ENCODE data around the gene HAPSTR1.

The HAPSTR1 gene

DNA sequence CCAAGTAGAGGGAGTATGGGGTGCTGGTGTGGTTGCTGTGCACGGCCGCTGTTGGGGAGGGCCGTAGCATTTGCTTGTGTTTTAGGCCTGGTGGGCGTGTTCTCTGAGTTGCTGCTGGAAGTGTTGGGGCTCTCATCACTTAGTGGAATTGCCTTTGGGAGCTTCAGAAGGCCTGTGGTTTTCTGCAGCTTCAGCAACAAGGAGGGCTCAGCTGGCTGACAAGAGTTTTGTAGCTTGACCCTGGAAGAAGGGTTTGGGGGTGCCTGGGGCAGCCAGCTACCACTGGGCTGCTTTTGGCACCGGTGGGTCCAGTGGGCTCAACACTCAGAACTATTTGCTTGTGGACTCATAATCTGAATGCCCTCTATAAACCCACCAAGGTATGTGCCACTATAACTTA is 30.9 kb downstream of the HAPSTR1 start:
- no peak for DNase-seq (ENCODE audit: low read depth in 2 of 2)

DNA sequence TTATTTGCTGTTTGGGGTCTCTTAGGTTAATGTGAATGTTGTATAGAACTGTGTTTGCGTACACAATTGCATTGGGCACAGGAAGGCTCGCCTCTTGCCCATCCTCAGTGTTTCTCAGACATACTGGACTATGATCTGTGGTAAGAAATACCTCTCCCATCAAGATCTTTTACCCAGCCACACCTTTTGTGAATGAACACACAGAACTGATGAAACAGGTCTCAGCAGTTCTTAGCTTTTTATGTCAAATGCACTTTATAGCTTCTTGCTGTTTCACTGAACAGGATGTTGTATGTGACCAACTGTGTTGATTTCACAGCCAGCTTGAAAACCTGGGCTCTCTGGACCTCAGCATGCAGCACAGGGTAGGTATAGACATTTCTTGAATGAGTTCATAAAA is 31.5 kb downstream of the HAPSTR1 start:
- DNase-seq (ENCODE audit: low read depth in 2 of 2): no peak

DNA sequence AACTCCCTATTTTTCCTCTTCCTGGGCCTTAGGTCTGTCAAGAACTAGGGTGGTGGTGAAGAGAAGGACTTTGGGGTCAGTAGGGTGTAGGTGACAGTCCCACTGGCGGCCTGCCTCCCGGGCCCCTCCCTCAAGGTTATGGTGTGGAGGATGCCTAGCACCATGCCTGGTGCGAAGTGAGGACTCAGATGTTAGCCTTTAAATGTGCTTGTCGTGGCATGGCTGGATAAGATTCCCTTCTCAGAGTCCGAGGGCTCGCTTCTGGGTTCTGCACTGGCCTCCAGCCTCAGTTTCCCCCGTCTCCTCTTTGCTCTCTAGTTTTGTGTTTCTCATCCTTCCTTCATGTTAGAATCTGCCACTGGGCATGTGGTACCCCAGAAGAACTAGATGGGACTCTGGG is 32.0 kb downstream of the HAPSTR1 start:
- no peak for DNase-seq (ENCODE audit: low read depth in 2 of 2)

DNA sequence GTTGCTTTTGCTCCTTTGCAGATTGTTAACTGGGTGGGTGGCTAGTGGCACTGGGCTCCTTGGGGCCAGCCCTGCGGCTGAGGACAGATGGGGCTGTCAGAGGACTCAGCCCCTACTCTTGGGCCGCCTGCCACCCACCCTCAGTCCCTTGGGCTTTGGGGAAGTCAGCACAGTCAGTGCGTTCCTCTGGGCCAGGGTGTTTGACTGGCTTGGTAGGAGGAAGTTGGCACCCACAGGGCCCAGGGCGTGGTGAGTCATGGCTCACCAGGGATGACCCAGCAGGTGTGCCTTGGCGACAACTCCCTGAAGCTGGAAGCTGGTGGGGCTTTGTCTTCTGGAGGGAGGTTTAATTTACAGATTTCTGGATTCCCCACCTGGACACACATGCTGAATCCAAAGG is 32.4 kb downstream of the HAPSTR1 start:
- no peak for DNase-seq (ENCODE audit: low read depth in 2 of 2)

DNA sequence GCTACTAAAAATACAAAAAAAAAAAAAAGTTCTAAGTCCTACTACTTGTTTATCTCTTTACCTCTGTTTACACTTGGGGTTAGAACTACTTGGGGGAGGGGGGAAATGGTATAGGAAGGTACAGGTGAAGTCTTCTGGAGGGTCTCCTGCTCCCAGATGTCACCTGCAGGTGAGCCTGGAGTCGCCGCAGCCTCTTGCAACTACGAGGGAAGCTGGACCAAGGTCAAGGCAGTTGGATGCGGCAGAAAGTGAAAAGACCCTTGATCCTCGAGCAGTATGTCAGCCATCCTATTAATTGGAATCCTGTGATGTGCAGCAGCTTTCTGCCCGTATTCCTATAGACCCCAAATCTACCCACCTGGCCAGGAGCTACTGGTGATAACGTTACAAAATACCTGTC is 33.0 kb downstream of the HAPSTR1 start:
- DNase-seq (ENCODE audit: low read depth in 2 of 2): no peak

DNA sequence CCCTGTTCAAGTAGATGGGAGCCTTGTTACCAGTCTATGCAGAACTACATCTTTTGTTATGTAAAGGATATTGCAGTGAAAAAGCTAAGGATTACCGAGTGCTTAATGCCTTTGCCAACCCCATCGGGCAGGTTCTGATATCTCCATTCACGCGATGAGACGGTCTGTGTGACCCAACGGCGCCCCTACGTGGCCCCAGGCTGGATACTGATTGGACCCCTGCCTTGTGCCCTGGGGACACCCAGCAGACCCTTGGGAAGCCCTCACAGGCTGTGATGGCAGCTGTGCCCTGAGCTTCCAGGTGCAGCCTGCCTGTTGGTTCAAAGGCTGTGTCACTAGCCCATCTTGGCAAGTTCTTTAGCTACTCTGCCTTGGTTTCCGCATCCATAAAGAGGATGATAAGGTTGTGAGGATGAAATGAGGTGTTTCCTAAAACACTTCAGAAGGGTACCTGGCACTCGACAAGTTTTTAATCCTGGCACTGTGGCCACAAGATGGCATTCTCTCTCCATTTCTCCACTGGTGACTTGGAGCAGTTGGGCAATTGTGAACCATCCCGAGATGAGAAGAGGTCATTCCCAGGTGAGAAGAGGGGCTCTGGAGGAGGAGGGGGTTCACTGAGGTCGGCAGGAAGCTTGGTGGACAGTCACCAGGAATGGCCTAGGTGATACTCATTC is 33.6 kb downstream of the HAPSTR1 start:
- no peak for DNase-seq (ENCODE audit: low read depth in 2 of 2)

DNA sequence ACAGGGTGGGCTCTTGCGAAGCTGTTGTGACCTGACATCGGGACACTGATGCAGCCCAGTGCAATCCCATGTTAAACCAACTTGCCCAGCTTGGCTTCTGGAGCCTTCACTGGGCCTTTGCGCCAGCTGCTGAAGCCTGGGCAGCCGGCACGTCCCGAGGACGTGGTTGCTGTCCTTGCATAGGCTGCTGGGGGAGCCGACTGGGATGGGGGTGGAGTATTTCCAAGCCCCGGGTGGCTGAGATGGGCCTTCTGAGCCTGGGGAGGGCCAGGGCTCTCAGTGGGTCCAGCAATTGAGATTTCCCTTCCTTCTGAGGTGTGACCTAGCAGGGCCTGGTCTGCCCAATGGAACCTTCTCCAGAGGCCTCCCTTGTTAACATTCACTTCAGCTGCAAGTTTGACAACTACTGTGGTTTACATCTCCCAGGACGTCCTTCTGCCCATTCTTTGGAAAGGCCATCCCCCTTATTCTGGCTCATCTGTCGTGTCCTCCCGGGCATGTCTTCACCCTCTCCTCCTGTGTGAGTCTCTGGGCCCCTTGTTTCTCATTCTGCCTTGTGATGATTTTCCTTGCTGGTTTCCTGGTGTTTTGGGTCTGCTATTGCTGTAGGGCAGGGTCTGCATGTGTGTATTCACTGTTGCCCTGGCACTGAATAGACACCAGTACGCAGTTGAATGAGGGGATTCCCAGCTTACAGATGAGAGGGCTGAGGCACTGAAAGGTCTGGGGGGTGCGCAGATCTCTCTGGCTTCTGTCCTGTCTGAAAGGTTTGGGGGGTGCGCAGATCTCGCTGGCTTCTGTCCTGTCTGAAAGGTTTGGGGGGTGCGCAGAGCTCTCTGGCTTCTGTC is 34.4 kb downstream of the HAPSTR1 start:
- DNase-seq (ENCODE audit: low read depth in 2 of 2): no peak

DNA sequence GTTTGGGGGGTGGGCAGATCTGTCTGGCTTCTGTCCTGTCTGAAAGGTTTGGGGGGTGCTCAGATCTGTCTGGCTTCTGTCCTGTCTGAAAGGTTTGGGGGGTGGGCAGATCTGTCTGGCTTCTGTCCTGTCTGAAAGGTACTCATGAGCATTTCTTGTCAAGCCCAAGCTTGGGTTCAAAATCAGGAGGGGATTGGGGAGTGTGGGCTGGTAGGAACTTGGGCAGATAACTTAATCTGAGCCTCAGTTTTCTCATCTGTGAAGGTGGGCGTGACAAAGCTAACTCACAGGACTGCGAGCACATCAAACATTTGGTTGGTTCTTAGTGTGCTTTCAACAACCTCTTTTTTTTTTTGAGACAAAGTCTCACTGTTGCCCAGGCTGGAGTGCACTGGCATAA is 35.2 kb downstream of the HAPSTR1 start:
- no peak for DNase-seq (ENCODE audit: low read depth in 2 of 2)

DNA sequence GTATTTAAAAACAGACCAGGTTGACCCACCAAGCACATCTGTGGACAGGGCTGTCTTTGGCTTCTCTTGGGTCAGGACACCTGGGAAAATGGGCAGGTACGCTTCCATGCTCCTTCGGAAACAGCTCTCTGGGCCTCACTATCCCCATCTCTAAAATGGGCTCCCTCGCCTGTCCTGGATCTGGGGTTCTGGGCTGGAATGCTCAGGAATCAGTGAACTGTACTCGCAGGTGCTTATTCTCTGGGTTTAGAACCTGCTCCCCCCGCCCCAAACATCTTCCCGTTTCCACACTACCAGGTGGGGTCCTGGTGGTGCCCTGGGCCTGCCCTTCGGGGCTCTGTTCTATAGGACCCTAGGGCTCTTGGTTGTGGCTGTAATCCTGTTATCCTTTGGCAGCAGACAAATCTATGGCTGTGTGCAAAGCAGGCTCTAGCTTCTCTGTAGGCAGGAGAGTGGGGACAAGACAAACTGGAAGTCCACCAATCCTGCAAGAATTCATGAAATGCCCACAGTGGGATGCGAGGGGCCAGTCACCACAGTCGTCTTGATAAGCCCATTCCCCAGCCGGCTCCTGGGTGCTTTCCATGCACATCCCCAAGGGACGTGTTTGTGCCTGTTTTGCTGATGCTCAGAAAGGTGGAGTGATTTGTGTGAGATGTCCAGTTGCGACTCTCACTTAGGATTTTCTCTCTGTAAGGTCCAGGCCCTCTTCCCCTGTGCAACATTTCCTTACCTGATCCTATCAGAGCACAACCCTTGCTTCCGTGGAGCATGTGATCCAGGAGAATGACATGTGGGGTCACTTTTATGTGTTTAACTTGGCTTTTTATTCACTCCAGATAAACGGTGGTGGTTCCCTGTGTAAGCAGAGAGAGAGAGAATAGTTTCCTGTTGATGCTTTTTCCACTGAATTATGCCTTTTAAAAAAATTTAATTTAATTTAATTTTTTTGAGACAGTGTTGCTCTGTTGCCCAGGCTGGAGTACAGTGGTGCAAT is 37.2 kb downstream of the HAPSTR1 start:
- DNase-seq (ENCODE audit: low read depth in 2 of 2): no peak

DNA sequence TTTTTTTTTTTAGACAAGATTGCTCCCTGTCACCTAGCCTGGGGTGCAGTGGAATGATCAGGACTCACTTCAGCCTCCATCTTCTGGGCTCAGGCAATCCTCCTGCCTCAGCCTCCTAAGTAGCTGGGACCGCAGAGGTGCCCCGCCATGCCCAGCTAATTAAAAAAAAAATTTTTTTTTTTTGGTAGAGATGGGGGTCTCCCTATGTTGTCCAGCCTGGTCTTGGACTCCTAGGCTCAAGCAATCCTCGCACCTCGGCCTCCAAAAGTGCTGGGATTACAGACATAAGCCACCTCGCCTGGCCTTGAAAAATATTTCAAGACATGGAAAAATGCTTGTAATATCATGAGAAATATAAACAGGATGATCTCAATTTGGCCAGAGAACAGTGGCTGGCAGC is 42.9 kb downstream of the HAPSTR1 start:
- no peak for DNase-seq (ENCODE audit: low read depth in 2 of 2)

DNA sequence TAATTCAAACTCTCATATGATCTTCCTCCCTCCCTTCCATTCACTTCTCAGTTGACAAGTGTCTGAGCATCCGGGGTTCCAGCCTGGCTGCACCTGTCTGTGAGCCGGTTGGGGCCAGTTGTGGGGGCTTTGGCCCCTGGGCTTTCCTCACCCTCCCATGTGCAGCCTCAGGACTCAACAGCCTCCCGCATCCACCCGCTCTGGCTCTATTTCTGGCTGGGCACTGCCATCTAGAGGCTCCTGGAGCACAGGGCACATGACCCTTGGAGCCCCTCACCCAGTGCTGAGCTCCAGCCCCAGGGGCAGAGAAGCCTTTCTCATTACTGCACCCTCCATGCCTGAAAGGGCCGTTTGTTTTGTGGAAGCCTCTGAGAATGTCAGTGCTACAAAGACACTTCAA is 43.3 kb downstream of the HAPSTR1 start:
- DNase-seq (ENCODE audit: low read depth in 2 of 2): peak; percentile 46 to 49

DNA sequence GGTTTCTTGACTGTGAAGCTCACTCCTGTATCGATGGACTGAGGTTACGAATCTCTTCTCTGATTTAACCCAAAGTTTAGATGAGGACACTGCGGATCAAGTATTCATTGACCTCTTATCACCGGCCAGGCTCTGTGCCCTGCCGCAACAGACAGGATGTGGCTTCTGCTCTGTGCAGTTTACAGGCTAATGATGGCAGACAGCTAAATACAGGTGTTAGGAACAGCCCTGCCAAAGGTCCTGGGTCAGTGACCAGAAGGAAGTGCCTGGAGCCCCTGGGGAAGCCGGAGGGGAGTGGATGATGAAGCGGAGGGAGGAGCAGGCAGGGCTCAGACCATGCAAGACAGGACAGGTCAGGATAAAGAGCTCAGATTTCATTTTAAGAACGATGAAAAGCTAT is 44.4 kb downstream of the HAPSTR1 start:
- no peak for DNase-seq (ENCODE audit: low read depth in 2 of 2)

DNA sequence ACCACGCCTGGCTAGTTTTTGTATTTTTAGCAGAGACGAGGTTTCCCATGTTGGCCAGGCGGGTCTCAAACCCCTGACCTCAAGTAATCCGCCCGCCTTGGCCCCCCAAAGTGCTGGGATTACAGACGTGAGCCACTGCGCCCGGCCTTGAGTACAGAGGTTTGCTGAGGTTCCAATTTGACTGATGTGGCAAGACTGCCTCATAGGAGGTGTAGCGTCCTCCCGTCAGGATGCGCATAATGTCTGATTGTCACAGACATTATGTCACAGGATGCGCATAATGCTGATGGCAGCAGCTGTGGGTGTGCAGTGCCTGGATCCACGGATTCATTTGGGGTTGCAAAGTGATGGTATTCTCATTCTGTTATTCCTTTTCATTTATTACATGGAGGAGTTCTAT is 45.2 kb downstream of the HAPSTR1 start:
- DNase-seq (ENCODE audit: low read depth in 2 of 2): no peak

DNA sequence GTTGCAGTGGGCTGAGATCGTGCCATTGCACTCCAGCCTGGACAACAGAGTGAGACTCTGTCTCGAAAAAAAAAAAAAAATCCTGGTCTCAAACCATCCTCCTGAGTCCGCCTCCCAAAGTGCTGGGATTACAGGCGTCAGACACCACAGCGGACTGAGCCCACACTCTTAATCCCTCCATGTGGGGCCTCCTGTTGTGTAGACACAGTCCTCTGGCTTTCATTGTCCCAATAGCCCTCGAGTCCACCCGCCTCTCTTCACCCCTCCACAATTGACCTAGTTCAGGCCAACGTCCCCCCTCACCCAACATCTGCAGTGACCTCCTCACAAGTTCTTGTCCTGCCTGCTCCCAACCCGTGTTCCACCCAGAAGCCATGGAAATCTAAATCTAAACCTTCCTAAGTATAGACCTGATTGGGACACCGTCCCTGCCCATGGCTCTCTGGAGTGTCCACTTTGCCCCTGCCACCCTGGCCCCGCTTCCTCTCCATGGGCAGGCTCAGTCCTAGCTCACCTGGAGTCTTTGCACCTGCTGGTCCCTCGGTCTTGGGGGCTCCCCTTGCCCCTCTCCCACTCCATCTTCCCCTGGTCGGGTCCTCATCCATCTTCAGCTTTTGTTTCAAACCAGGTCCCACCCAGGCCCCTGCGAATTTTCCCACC is 46.7 kb downstream of the HAPSTR1 start:
- no peak for DNase-seq (ENCODE audit: low read depth in 2 of 2)

DNA sequence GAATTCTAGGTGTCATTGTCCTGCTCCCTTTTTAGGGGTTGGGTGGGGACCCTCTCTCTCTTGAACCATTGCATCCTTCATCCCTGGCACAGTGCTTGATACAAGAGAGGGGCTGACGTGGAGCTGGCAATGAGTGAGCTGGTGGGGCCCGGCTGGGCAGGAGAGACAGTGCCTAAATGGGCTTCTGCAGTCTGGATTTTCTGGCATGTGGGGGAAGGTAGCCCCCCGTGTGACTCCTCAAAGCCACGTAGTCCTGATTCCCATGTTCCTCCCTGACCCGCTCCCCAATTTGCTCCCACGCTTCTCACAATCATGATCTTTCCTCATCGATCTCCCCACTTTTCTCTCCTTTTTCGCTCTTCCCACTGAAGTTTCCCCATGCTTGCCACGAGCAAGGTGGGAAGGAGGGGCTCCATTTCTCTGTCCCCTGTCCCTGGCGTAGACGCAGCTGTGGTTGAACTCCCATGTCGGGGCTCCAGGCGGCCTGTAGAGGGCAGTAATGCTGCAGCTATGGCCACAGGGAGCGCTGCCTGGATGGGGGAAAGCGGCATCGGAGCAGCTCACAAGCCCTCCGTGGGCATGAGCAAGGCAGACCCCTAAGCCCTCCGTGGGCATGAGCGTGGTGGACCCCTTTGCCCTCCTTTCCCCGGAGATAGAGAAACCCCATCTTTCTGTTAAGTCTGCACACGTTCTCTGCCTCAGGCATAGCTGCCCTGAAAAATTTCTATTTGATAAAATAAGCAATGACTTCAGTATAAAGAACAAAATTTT is 47.5 kb downstream of the HAPSTR1 start:
- DNase-seq (ENCODE audit: low read depth in 2 of 2): peak; percentile 52 to 58

DNA sequence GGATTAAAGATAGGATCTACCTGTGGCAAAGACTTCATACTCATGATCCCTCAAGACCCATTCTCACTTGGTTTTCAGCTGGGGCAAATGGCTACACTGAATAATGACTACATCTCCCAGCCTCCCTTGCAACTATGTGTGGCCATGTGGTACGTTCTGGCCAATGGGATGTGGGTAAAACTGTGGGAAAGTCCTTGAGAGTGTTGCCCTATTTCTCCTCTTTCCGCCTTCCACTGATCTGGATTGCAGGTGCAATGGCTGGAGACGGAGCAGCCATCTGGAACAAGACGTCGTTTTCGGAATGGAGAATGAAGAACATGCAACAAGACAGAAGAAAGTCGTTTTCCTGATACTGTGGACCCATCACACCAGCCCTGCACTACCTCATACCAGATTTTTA is 48.5 kb downstream of the HAPSTR1 start:
- no peak for DNase-seq (ENCODE audit: low read depth in 2 of 2)

Data from activated CD4-positive, alpha-beta T cell treated with anti-CD3 and anti-CD28 coated beads for 24 hours (primary cell).